Endothelial cell of umbilical vein (primary cell): Measurements from ENCODE around the gene PKN1. TPM values are rescaled to one million over a fixed set of nuclear protein-coding genes. Genes with fewer than 3 reads are reported as not detected.

Experiments
- BruUV-seq: library from RNA; stranded (reverse); fragments of 400-500 nt; replicated peaks from 2 replicates; lab custom pipeline; 2021; lab: Mats Ljungman, UMichigan
- CTCF ChIA-PET: fragments of 300-600, 350-600 bp; sonication (Branson Sonifier 250); formaldehyde crosslinking; loops from one replicate; lab custom pipeline; 2021; ENCODE audit warnings: antibody characterized with exemption, inconsistent platforms; lab: Charles Lee
- POLR2A ChIA-PET: fragments of 300-600, 350-600 bp; sonication (Branson Sonifier 250); formaldehyde crosslinking; loops from one replicate; lab custom pipeline; 2021; ENCODE audit warnings: antibody characterized with exemption, inconsistent platforms; lab: Charles Lee
- DNase-seq: peaks from one replicate; pipeline ENCODE4 v3.0.0-alpha.2; 2011; ENCODE audit warnings: low read depth, low spot score
- FAIRE-seq: peaks from 2 replicates; lab custom pipeline; 2011; peaks lifted over from hg19 to GRCh38; lab: Jason Lieb, UNC
- H2AFZ ChIP-seq: 2 replicates; pipeline ENCODE4 v1.6.0; 2012; ENCODE audit warnings: low read depth, low read length, control low read depth, inconsistent platforms
- H3K27ac ChIP-seq: 2 replicates; pipeline ENCODE4 v1.5.1; 2011; ENCODE audit warnings: low read depth, mild to moderate bottlenecking, control low read depth, low read length, moderate library complexity; ENCODE audit not compliant: insufficient read depth
- H3K27me3 ChIP-seq, 2 experiments: 2 replicates each; pipeline versions ENCODE4 v1.6.0 to v1.6.1; 2011; ENCODE audit warnings: low read length in 2 of 2, mixed read lengths in 1 of 2; ENCODE audit not compliant: control insufficient read depth in 2 of 2, insufficient read depth in 2 of 2
- H3K36me3 ChIP-seq, 2 experiments: 2 replicates in 1 of 2; 3 replicates in 1 of 2; pipeline ENCODE4 v1.5.1; 2011; ENCODE audit warnings: low read length in 2 of 2, mild to moderate bottlenecking in 1 of 2, moderate library complexity in 1 of 2; ENCODE audit not compliant: control insufficient read depth in 2 of 2, insufficient read depth in 2 of 2; ENCODE audit errors: extremely low read depth in 1 of 2
- H3K4me1 ChIP-seq: 3 replicates; pipeline ENCODE4 v1.5.1; 2011; ENCODE audit warnings: mild to moderate bottlenecking, low read length; ENCODE audit not compliant: control insufficient read depth, insufficient read depth; ENCODE audit errors: extremely low read depth
- H3K4me2 ChIP-seq: 2 replicates; pipeline ENCODE4 v1.6.1; 2011; ENCODE audit warnings: low read length, control low read depth, mixed read lengths; ENCODE audit not compliant: insufficient read depth
- H3K4me3 ChIP-seq, 3 experiments: fragments of 200-600 bp in 1 of 3; sonication (generic), shearing (Covaris generic) in 1 of 3; replicated peaks in 1 of 3; 2 replicates each; pipeline ENCODE4 v1.5.1; 2011 to 2016; ENCODE audit warnings: control low read depth in 3 of 3, low read length in 3 of 3, mild to moderate bottlenecking in 2 of 3, inconsistent platforms in 1 of 3, low read depth in 1 of 3, moderate library complexity in 1 of 3; ENCODE audit not compliant: insufficient read depth in 1 of 3
- H3K79me2 ChIP-seq: 2 replicates; pipeline ENCODE4 v1.6.0; 2012; ENCODE audit warnings: low read length, inconsistent platforms; ENCODE audit not compliant: control insufficient read depth, insufficient read depth
- H3K9ac ChIP-seq: replicated peaks from 2 replicates; pipeline ENCODE3; 2011; ENCODE audit warnings: low read length, control low read depth; ENCODE audit not compliant: insufficient read depth; ENCODE audit errors: extremely low read depth
- H3K9me1 ChIP-seq: replicated peaks from 3 replicates; pipeline ENCODE4 v1.6.0; 2011; ENCODE audit warnings: mild to moderate bottlenecking, low read length; ENCODE audit not compliant: control insufficient read depth, insufficient read depth; ENCODE audit errors: extremely low read depth
- H3K9me3 ChIP-seq: replicated peaks from 2 replicates; pipeline ENCODE4 v1.5.1; 2012; ENCODE audit warnings: low read length, inconsistent platforms; ENCODE audit not compliant: control insufficient read depth, insufficient read depth
- H4K20me1 ChIP-seq: replicated peaks from 2 replicates; pipeline ENCODE3; 2011; ENCODE audit warnings: mild to moderate bottlenecking, low read length; ENCODE audit not compliant: control insufficient read depth, insufficient read depth; ENCODE audit errors: extremely low read depth
- CTCF ChIP-seq, 2 donors: IDR thresholded peaks; 1 replicate in 1 of 2; 2 replicates in 1 of 2; pipeline ENCODE4 v1.5.1; 2011; ENCODE audit warnings: low read length in 2 of 2, mild to moderate bottlenecking in 2 of 2, moderate library complexity in 2 of 2, control low read depth in 1 of 2, inconsistent platforms in 1 of 2, low read depth in 1 of 2; ENCODE audit not compliant: insufficient read depth in 1 of 2; ENCODE audit errors: extremely low read depth in 1 of 2
- EZH2 ChIP-seq: IDR thresholded peaks from 2 replicates; pipeline ENCODE4 v1.6.1; 2012; ENCODE audit warnings: borderline replicate concordance, low read depth, mild to moderate bottlenecking, moderate library complexity, low read length, inconsistent platforms; ENCODE audit not compliant: severe bottlenecking
- FOS ChIP-seq: IDR thresholded peaks from 2 replicates; pipeline ENCODE4 v1.6.1; 2011; ENCODE audit warnings: mild to moderate bottlenecking, low read length, moderate library complexity, borderline replicate concordance; ENCODE audit not compliant: insufficient read depth
- GATA2 ChIP-seq: IDR thresholded peaks from 2 replicates; pipeline ENCODE4 v1.7.0; 2011; ENCODE audit warnings: low read depth, mild to moderate bottlenecking, moderate library complexity, mixed read lengths, low read length; ENCODE audit not compliant: insufficient read length, insufficient read depth
- JUN ChIP-seq: IDR thresholded peaks from 2 replicates; pipeline ENCODE4 v1.6.1; 2011; ENCODE audit warnings: borderline replicate concordance, low read depth; ENCODE audit not compliant: insufficient read length, insufficient read depth
- MAX ChIP-seq: IDR thresholded peaks from 2 replicates; pipeline ENCODE4 v1.6.1; 2011; ENCODE audit not compliant: insufficient read depth, insufficient read length
- MYC ChIP-seq: IDR thresholded peaks from one replicate; pipeline ENCODE4 v1.6.1; 2011; ENCODE audit warnings: mild to moderate bottlenecking, low read depth, low read length
- POLR2A ChIP-seq: IDR thresholded peaks from 2 replicates; pipeline ENCODE4 v1.6.1; 2012; ENCODE audit warnings: low read depth, mild to moderate bottlenecking, control low read depth, low read length
- POLR2AphosphoS5 ChIP-seq: IDR thresholded peaks from 2 replicates; pipeline ENCODE4 v1.6.1; 2012; ENCODE audit warnings: low read depth, mild to moderate bottlenecking, control low read depth, low read length, moderate library complexity; ENCODE audit not compliant: insufficient read depth
- dilution Hi-C: fragments of 300-500 bp; cut with MboI; formaldehyde crosslinking; loops from one replicate; pipeline ENCODE4 v1.15.0; 2019; ENCODE audit warnings: low sequenced_read_pairs; ENCODE audit not compliant: extremely low pct_ligation_motif_present
- intact Hi-C: fragments of 100-400 bp; cut with micrococcal nuclease; formaldehyde crosslinking; loops from one replicate; pipeline ENCODE4 v1.10.0; 2022
- polyA plus RNA-seq, 4 experiments: library from polyadenylated mRNA; depleted of rRNA in 3 of 4; stranded (reverse) in 3 of 4; unstranded in 1 of 4; fragments of >200 nt; gene quantifications; 2 replicates each; pipeline versions ENCODE4 v1.2.1 to v1.2.3, GENCODE V29; 2011 to 2012; ENCODE audit warnings: missing spikeins in 1 of 4
- total RNA-seq: library from RNA; stranded (reverse); gene quantifications from 2 replicates; pipeline ENCODE4 v1.2.3, GENCODE V29; 2021

PKN1 gene
- total and polyA plus RNA-seq, 2 donors (not counting 3 experiments of a cell fraction or from before 2014, with no cell fraction given): 148 to 302 TPM

GRCh38 chr19:14441041-14441938, 8.2 kb downstream of the PKN1 start:
- FAIRE-seq: no peak
- no peaks in the 10 kb centered on the region for H3K9me3 ChIP-seq
- dilution Hi-C loops (no loop called here), intact Hi-C loops (no loop called here)
- H3K4me1 ChIP-seq: peaks cover 25% of the 10 kb centered on the region
- BruUV-seq: no TSS peak
- no peaks in the 10 kb centered on the region for H3K9me1 ChIP-seq
- H3K4me2 ChIP-seq: no peak overlapping the region
- no peaks in the 10 kb centered on the region for H3K27me3 ChIP-seq
- no peak for DNase-seq
- H3K4me3 ChIP-seq: no peak overlapping the region
- ChIA-PET CTCF (interaction anchor here (1.6 kb wide), 1 partner anchor 7 kb away, joined by 4 read pairs; no protein-coding TSS in a partner anchor), POLR2A (no interaction called here)
- peaks cover 10 to 35% of the 10 kb centered on the region in 2 experiments for H3K36me3 ChIP-seq
- H3K79me2 ChIP-seq: peaks cover 46% of the 10 kb centered on the region
- H3K9ac ChIP-seq: no peak overlapping the region
- no peak overlapping the region for H3K27ac ChIP-seq
- TF ChIP-seq FOS: no peak
- no peak for TF ChIP-seq MAX
- TF ChIP-seq POLR2AphosphoS5: no peak
- no peak for TF ChIP-seq GATA2
- no peak for TF ChIP-seq POLR2A
- no peak for TF ChIP-seq MYC
- TF ChIP-seq CTCF (IDR thresholded peaks at IDR 0.05; ENCODE audit: extremely low read depth in 1 of 2, insufficient read depth in 1 of 2, low read depth in 1 of 2, low read length in 2 of 2): no peak
- TF ChIP-seq EZH2: no peak
- no peak for TF ChIP-seq JUN
- no peak overlapping the region for H2AFZ ChIP-seq
- no peaks in the 10 kb centered on the region for H4K20me1 ChIP-seq
